H9 (cell line): ENCODE results near the gene KCNN2. TPM values are rescaled to one million over a fixed set of nuclear protein-coding genes. Genes with fewer than 3 reads are reported as not detected.
A peak's percentile ranks its signal among the peaks of the same experiment; 100 is the strongest.

ENCODE experiments used
- DNase-seq: peaks from one replicate; pipeline ENCODE4 v3.0.0-alpha.2; 2017
- H2AFZ ChIP-seq: one replicate; pipeline ENCODE4 v1.6.1; 2013; ENCODE audit warnings: mild to moderate bottlenecking, low read length, control low read depth, moderate library complexity
- H2AK5ac ChIP-seq: 2 replicates; pipeline ENCODE4 v1.6.1; 2013; ENCODE audit warnings: low read length, control low read depth, mixed read lengths; ENCODE audit not compliant: insufficient read length
- H2BK120ac ChIP-seq: one replicate; pipeline ENCODE4 v1.6.1; 2013; ENCODE audit warnings: low read depth, mild to moderate bottlenecking, low read length, control low read depth, inconsistent platforms; ENCODE audit not compliant: poor library complexity, severe bottlenecking
- H2BK12ac ChIP-seq: 2 replicates; pipeline ENCODE4 v1.6.1; 2013; ENCODE audit warnings: low read length, control low read depth, mixed read lengths, low read depth; ENCODE audit not compliant: insufficient read length
- H2BK15ac ChIP-seq: 2 replicates; pipeline ENCODE4 v1.6.1; 2013; ENCODE audit warnings: low read depth, low read length, control low read depth
- H2BK20ac ChIP-seq: one replicate; pipeline ENCODE4 v1.6.1; 2013; ENCODE audit warnings: low read depth, mild to moderate bottlenecking, low read length, control low read depth, inconsistent platforms; ENCODE audit not compliant: poor library complexity, severe bottlenecking
- H2BK5ac ChIP-seq: 2 replicates; pipeline ENCODE4 v1.6.1; 2013; ENCODE audit warnings: low read length, control low read depth, mixed read lengths; ENCODE audit not compliant: insufficient read length
- H3K14ac ChIP-seq: 2 replicates; pipeline ENCODE4 v1.6.1; 2013; ENCODE audit warnings: low read length, control low read depth; ENCODE audit not compliant: insufficient read depth
- H3K18ac ChIP-seq: 2 replicates; pipeline ENCODE4 v1.6.1; 2013; ENCODE audit warnings: low read depth, mild to moderate bottlenecking, mixed read lengths, low read length, control low read depth; ENCODE audit not compliant: insufficient read length
- H3K23ac ChIP-seq: 2 replicates; pipeline ENCODE4 v1.6.1; 2013; ENCODE audit warnings: low read length, control low read depth, mixed read lengths, low read depth; ENCODE audit not compliant: insufficient read length
- H3K23me2 ChIP-seq: 2 replicates; pipeline ENCODE4 v1.6.1; 2013; ENCODE audit warnings: low read depth, mild to moderate bottlenecking, mixed read lengths, low read length, control low read depth; ENCODE audit not compliant: insufficient read length, poor library complexity, severe bottlenecking
- H3K27ac ChIP-seq: 2 replicates; pipeline ENCODE4 v1.5.1; 2013; ENCODE audit warnings: low read length, control low read depth, mixed read lengths, low read depth; ENCODE audit not compliant: insufficient read length
- H3K27me3 ChIP-seq: 2 replicates; pipeline ENCODE4 v1.6.1; 2013; ENCODE audit warnings: low read length, control low read depth, inconsistent platforms; ENCODE audit not compliant: insufficient read depth
- H3K4ac ChIP-seq: 2 replicates; pipeline ENCODE4 v1.6.1; 2013; ENCODE audit warnings: low read depth, mild to moderate bottlenecking, control low read depth, inconsistent platforms, low read length, moderate library complexity
- H3K4me1 ChIP-seq: 2 replicates; pipeline ENCODE4 v1.6.1; 2013; ENCODE audit warnings: low read length, control low read depth, inconsistent platforms; ENCODE audit not compliant: insufficient read depth
- H3K4me2 ChIP-seq: 2 replicates; pipeline ENCODE4 v1.6.1; 2013; ENCODE audit warnings: low read length, control low read depth, mixed read lengths; ENCODE audit not compliant: insufficient read length, insufficient read depth
- H3K56ac ChIP-seq: 2 replicates; pipeline ENCODE4 v1.6.1; 2013; ENCODE audit warnings: low read depth, mild to moderate bottlenecking, mixed read lengths, low read length, control low read depth; ENCODE audit not compliant: insufficient read length
- H3K79me1 ChIP-seq: 2 replicates; pipeline ENCODE4 v1.6.1; 2013; ENCODE audit warnings: low read depth, mild to moderate bottlenecking, moderate library complexity, low read length, control low read depth, inconsistent platforms; ENCODE audit not compliant: insufficient read depth, poor library complexity, severe bottlenecking
- H3K79me2 ChIP-seq: 2 replicates; pipeline ENCODE4 v1.6.1; 2013; ENCODE audit warnings: low read length, control low read depth, inconsistent platforms; ENCODE audit not compliant: insufficient read depth
- H3K9ac ChIP-seq: 2 replicates; pipeline ENCODE4 v1.6.1; 2013; ENCODE audit warnings: low read length, control low read depth, mixed read lengths; ENCODE audit not compliant: insufficient read length; ENCODE audit errors: extremely low read depth
- H3K9me3 ChIP-seq: one replicate; pipeline ENCODE4 v1.6.1; 2013; ENCODE audit warnings: low read depth, low read length, inconsistent platforms; ENCODE audit not compliant: control insufficient read depth
- H3T11ph ChIP-seq: one replicate; pipeline ENCODE4 v1.6.1; 2013; ENCODE audit warnings: mild to moderate bottlenecking, low read length, control low read depth, inconsistent platforms
- H4K20me1 ChIP-seq: one replicate; pipeline ENCODE4 v1.6.1; 2013; ENCODE audit not compliant: control insufficient read depth, insufficient read length, insufficient read depth
- H4K5ac ChIP-seq: 2 replicates; pipeline ENCODE4 v1.6.1; 2013; ENCODE audit warnings: low read depth, mild to moderate bottlenecking, mixed read lengths, low read length, control low read depth; ENCODE audit not compliant: insufficient read length
- H4K8ac ChIP-seq: replicated peaks from 2 replicates; pipeline ENCODE4 v1.6.1; 2013; ENCODE audit warnings: low read length, control low read depth, mixed read lengths, low read depth; ENCODE audit not compliant: insufficient read length
- H4K91ac ChIP-seq: 2 replicates; pipeline ENCODE4 v1.6.1; 2013; ENCODE audit warnings: low read depth, mild to moderate bottlenecking, moderate library complexity, mixed read lengths, low read length, control low read depth; ENCODE audit not compliant: insufficient read length
- H3K27ac Mint-ChIP-seq, 3 experiments: 2 replicates in 2 of 3; 3 replicates in 1 of 3; pipeline ENCODE4 v1.8.0; 2020 to 2021; ENCODE audit warnings: mixed read lengths in 3 of 3, mild to moderate bottlenecking in 1 of 3, moderate library complexity in 1 of 3
- H3K27me3 Mint-ChIP-seq: 2 replicates; pipeline ENCODE4 v1.8.0; 2021; ENCODE audit warnings: low read depth, mild to moderate bottlenecking, moderate library complexity, mixed read lengths
- H3K36me3 Mint-ChIP-seq, 3 experiments: 2 replicates in 2 of 3; 3 replicates in 1 of 3; pipeline ENCODE4 v1.8.0; 2020 to 2021; ENCODE audit warnings: low read depth in 3 of 3, mixed read lengths in 3 of 3; ENCODE audit not compliant: insufficient read depth in 1 of 3
- H3K4me1 Mint-ChIP-seq, 2 experiments: 2 replicates each; pipeline ENCODE4 v1.8.0; 2020; ENCODE audit warnings: mixed read lengths in 2 of 2
- H3K4me3 Mint-ChIP-seq, 2 experiments: 2 replicates in 1 of 2; 3 replicates in 1 of 2; pipeline ENCODE4 v1.8.0; 2020 to 2021; ENCODE audit warnings: mild to moderate bottlenecking in 2 of 2, mixed read lengths in 2 of 2, moderate library complexity in 1 of 2
- H3K9me3 Mint-ChIP-seq, 2 experiments: 2 replicates in 1 of 2; 3 replicates in 1 of 2; pipeline ENCODE4 v1.8.0; 2020; ENCODE audit warnings: mild to moderate bottlenecking in 2 of 2, mixed read lengths in 2 of 2, moderate library complexity in 1 of 2
- WGBS: extraction: QIAGEN DNeasy Blood & Tissue Kit; methylation state at CpG from one replicate; pipeline ENCODE4 v1.1.7; 2013; ENCODE audit warnings: missing lambda C conversion rate, low lambda C conversion rate, mixed read lengths; ENCODE audit not compliant: insufficient read length; ENCODE audit errors: extremely low coverage; 5-methylcytosine and 5-hydroxymethylcytosine counted together
- total RNA-seq: library from RNA; stranded (reverse); gene quantifications from 2 replicates; pipeline ENCODE4 v1.2.1, GENCODE V29; 2021
- TF ChIP-seq, protein P1 (sequence below): fragments of 200-600 bp; sonication (generic); conservative IDR thresholded peaks from 3 replicates; pipeline ENCODE4 v1.8.0; 2021; ENCODE audit warnings: antibody characterized with exemption, mild to moderate bottlenecking

The KCNN2 gene
- total RNA-seq, 1 experiment from 2014 or later, result 21.0 TPM

DNA sequence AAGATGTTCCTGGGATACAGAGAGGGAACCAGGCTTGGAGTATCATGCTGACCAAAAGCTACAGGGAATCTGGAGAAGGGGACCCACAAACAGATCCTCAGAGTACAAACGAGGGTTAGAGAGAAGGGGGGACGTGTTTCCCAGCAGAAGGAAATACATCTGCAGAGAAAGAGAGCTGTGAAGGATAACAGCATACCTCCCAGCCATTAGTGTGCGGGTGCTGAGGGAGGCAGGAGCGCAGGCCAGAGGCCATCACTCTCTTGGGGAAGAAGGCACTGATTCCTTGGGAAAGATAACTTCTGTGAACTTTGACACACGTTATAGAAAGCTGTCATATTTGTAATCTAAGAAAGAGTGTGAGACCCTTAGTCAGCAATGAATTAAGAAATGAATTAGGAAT, 96.9 kb downstream of the KCNN2 start:
- Histone ChIP-seq H3K23me2 (no peaks in the 10 kb centered on the region), H3K79me2 (peaks cover 1% of the 10 kb centered on the region; the same call in 1 of the 2 replicates), H2BK5ac (no peak overlapping the region), H3K27me3 (no peaks in the 10 kb centered on the region), H4K20me1 (no peaks in the 10 kb centered on the region), H3K9ac (no peak overlapping the region), H2BK20ac (no peak overlapping the region), H2AK5ac (no peak overlapping the region), H4K91ac (no peak overlapping the region), H3K4me2 (no peak overlapping the region), H3K18ac (no peak overlapping the region), H3K23ac (no peak overlapping the region), H3K27ac (no peak overlapping the region), H3K4me1 (no peaks in the 10 kb centered on the region; the same call in none of the 2 replicates), H3T11ph (no peak overlapping the region), H2BK15ac (no peak overlapping the region), H3K14ac (no peak overlapping the region), H3K4ac (no peak overlapping the region), H4K5ac (no peak overlapping the region), H3K9me3 (no peaks in the 10 kb centered on the region), H4K8ac (no peak overlapping the region), H2AFZ (no peak overlapping the region), H3K56ac (no peak overlapping the region), H2BK120ac (no peak overlapping the region), H2BK12ac (no peak overlapping the region), H3K79me1 (no peaks in the 10 kb centered on the region)
- TF ChIP-seq, protein P1, sequence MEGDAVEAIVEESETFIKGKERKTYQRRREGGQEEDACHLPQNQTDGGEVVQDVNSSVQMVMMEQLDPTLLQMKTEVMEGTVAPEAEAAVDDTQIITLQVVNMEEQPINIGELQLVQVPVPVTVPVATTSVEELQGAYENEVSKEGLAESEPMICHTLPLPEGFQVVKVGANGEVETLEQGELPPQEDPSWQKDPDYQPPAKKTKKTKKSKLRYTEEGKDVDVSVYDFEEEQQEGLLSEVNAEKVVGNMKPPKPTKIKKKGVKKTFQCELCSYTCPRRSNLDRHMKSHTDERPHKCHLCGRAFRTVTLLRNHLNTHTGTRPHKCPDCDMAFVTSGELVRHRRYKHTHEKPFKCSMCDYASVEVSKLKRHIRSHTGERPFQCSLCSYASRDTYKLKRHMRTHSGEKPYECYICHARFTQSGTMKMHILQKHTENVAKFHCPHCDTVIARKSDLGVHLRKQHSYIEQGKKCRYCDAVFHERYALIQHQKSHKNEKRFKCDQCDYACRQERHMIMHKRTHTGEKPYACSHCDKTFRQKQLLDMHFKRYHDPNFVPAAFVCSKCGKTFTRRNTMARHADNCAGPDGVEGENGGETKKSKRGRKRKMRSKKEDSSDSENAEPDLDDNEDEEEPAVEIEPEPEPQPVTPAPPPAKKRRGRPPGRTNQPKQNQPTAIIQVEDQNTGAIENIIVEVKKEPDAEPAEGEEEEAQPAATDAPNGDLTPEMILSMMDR, result no peak
- Mint-ChIP-seq H3K4me3 (no peak overlapping the region), H3K27ac (peak overlapping the region in 2 of 3 experiments; percentile 26 to 61; a peak in 1 of 7 replicates), H3K27me3 (no peaks in the 10 kb centered on the region), H3K4me1 (peaks cover 20 to 24% of the 10 kb centered on the region in 2 experiments), H3K9me3 (no peaks in the 10 kb centered on the region), H3K36me3 (peaks cover 5 to 7% (median 6%) of the 10 kb centered on the region in 3 experiments; a peak in 5 of 7 replicates)
- no CpG with 5 or more reads among the region's 5 CpGs for WGBS
- no peak for DNase-seq
